HL-60 (cell line): ENCODE data around the gene ZNF274.

Experiments
- CTCF ChIP-seq: IDR thresholded peaks from one replicate; pipeline ENCODE4 v1.5.1; 2011; ENCODE audit warnings: low read length, control low read depth, inconsistent platforms; ENCODE audit not compliant: insufficient read depth
- POLR2AphosphoS5 ChIP-seq: IDR thresholded peaks from 2 replicates; pipeline ENCODE4 v1.6.1; 2012; ENCODE audit warnings: low read depth

- TF ChIP-seq CTCF (no peak), POLR2AphosphoS5 (no peak)
Measured at GRCh38 chr19:58218899-58219298, 36.0 kb downstream of the ZNF274 start.
